G401 (cell line): Measurements from ENCODE around the gene ARL11. TPM values are rescaled to one million over a fixed set of nuclear protein-coding genes. Genes with fewer than 3 reads are reported as not detected.
"Not testable (repeated sequence)": the region's sequence is repeated elsewhere in the genome, so short reads cannot be mapped to it uniquely, and the experiment has no call there.

Experiments
- DNase-seq: peaks from one replicate; pipeline ENCODE4 v3.0.0-alpha.2; 2015; ENCODE audit warnings: low spot score
- in situ Hi-C: cut with HindIII; loops from 2 replicates; pipeline ENCODE4 v1.10.0; 2016; ENCODE audit warnings: low sequenced_read_pairs, mixed read lengths
- total RNA-seq: library from RNA; depleted of rRNA; stranded (reverse); fragments of >200 nt; shearing (Covaris generic); gene quantifications from 2 replicates; pipeline ENCODE4 v1.2.3, GENCODE V29; 2014

The ARL11 gene
- total RNA-seq, 1 experiment from 2014 or later: not detected

DNA sequence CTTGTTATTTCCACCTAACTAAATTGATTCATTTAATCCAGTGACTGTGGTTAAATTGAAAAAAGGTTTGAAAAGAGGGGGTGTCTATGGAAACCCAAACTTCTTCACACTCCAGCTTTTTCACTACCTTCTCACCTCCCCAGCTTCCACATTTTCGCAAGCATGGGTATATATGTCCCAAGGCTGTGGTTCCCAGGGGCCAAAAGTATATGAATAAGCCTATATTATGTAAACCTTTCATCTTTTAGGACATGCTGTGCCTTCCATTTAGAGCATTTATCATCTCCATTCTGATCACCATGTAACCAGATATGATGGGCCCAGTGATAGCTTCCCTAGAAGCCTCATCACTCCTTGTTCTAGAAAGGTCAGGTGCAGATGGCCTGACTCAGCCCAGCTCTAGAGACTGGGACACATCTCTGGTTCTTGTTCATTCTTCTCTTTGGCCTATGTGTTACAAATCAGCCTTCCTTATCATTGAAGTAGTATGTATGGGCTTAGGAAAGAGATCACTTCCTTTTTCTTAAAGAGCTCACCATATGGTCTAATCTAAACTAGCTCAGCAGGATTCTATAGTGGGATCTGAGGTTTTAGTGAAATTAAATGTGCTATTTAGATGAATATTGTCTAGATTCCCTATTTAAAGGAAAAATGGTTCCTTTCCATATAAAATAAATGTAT is 19.5 kb upstream of the ARL11 start:
- DNase-seq: no peak
- in situ Hi-C loops: loop anchor here (25.0 kb wide), 1 partner anchor 321 kb away; no protein-coding TSS in a partner anchor

DNA sequence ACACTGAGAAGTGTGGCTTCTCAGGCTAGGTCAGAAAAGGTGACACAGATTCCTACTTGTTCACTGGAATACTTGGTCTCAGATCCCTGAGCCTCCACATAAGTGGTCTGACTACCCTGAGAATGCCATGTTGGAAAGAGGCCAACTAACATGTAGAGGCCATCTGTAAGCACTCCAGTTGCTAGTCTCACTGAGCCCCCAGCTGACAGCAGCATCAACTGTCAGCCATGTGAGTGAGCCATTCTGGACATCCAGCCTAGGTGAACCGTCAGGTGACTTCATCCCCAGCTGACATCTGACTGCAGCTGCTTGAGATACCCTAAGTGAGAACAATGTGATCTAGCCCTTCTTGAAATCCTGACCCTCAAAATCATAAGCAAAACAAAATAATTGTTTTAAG is 18.1 kb upstream of the ARL11 start:
- DNase-seq: no peak
- in situ Hi-C loops: loop anchor here (25.0 kb wide), 1 partner anchor 323 kb away; no protein-coding TSS in a partner anchor

DNA sequence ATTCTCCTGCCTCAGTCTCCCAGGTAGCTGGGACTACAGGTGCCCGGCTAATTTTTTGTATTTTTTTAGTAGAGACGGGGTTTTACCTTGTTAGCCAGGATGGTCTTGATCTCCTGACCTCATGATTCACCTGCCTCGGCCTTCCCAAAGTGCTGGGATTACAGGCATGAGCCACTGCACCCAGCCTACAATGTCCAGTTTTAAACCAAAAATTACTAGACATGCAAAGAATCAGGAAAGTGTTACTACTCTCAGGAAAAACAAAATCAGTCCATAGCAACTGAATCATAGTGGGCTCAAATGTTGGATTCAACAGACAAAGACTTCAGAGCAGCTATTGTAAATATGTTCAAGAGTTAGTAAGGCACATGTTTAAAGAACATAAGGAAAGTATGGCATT is 16.3 kb upstream of the ARL11 start:
- in situ Hi-C loops: loop anchor here (25.0 kb wide), 1 partner anchor 325 kb away; no protein-coding TSS in a partner anchor
- DNase-seq: not testable (repeated sequence)

DNA sequence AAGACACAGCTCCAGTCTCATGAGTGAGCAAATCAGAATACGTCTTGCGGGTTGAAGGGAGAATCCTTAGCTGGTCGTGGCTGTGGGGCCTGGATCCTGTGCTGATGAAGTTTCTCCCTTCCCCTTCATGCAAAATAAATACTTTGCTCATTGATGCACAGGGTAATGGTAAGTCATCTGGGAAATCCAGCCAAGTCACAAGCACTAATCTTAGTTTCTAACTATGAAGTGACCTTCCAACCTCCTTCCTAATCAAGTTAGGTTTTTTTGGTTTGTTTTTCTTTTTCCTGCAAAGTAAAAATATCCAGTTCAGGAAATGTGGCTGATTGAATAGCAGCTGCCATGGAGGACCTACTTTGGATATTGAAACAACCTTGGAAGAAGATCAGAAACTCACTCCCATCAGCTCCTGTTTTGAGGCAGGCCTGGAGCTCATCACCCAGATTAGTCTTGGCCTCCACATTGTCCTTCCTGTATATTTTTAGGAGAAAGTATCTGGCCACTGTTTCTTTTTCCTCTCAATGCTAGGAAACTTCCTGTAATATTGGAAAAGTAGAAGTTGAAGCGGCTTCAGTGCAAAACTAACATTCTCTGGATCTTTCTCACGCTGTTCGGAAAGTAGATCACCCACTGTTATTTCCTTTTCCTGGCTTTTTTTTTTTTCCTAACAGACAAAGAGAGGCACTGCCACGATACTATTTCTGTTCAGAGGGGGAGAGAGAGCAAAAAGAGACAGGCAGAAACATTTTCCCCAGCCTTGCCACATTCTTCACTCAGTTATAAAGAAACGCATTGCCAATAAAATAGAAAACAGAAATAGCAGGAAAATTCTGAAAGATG is 12.3 kb upstream of the ARL11 start:
- DNase-seq: no peak
- in situ Hi-C loops: loop anchor here (25.0 kb wide), 1 partner anchor 329 kb away; no protein-coding TSS in a partner anchor

DNA sequence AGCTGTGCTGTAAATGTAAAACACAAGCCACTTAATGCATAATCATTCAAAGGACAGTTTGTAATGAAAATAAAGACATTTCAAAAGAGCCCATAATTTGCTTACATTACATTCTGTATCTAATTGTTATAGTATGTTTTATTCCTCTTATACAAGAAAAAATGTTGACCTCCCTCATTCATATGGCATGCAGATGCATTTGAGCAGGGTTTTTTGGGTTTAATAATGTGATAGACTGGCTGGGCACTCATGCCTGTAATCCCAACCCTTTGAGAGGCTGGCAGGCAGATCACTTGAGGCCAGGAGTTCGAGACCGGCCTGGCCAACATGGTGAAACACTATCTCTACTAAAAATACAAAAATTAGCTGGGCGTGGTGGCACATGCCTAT is 11.6 kb upstream of the ARL11 start:
- no peak for DNase-seq
- in situ Hi-C loops: loop anchor here (25.0 kb wide), 1 partner anchor 329 kb away; no protein-coding TSS in a partner anchor

DNA sequence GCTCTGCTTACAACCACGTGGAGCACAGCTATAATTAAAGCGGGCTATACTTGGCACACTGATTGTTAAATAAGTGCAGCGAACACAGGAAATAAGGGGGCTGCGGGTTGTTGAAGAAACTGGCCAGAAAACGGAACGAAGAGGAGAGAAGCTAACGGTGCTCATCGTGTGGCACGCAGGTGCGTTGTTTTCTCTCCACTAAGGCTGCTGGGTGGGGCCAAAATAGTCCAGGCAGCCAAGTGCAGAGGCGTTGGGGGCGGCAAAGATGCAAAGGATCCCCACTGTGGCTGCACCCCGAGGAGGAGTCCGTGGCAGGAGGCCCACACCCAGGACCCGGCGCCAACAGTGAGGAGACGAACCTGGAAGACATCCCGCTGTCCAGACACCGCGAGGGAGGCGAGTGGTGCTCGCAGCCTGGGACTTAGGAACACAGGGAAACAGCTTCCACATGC is 8.1 kb upstream of the ARL11 start:
- in situ Hi-C loops: loop anchor here (25.0 kb wide), 1 partner anchor 333 kb away; no protein-coding TSS in a partner anchor
- peak; percentile 19 for DNase-seq

DNA sequence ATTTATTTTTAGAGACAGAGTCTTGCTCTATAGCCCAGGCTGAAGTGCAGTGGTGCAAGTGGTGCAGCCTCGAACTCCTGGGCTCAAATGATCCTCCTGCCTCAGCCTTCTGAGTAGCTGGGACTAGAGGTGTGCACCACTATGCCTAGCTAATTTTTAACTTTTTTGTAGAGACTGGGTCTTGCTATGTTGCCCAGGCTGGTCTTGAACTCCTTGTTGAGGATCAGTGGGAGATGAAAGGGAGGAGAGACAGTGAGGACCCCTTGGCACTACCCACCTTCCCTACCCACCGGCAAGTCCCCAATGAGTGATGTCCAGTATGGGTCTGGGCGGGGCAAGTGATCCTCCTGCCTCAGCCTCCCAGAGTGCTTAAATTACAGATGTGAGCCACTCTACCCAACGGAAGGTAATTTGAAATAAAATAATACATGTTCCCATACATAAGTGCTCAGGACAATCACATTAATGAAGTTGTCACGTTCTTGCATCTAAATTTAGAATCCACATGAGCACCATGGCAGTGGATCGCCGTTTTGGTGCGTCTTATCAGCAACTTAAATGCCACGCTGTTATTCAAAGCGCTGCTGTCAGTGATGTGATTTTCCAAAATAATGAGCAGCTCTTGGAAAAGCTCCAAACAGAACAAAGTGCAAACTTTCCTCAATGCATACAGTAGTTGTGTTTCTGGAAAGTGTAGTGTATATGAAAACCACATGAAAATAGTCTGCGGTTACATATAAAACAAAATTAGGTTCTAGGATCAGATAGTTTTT is 5.9 kb upstream of the ARL11 start:
- no peak for DNase-seq
- in situ Hi-C loops: loop anchor here (25.0 kb wide), 1 partner anchor 335 kb away; no protein-coding TSS in a partner anchor

DNA sequence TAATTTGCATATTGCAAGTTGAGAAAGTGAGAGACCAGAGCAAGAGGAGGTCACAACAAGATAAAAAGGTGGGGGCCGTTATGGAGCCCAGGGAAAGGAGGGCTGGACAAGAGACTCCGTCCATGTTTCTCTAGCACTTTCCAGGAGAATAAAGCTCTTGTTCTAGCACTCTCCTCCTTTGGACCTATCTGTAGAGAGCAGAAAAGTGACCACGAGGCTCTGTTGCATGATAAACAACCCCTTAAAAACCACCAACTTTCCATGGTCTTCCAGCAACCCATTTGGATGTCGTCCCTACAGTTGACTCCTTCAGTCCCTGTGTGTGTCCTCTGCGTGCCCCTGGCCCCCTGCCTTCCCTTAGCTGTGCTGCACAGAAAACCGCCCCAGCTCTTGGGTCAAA is 4.1 kb upstream of the ARL11 start:
- no peak for DNase-seq
- in situ Hi-C loops: loop anchor here (25.0 kb wide), 1 partner anchor 337 kb away; no protein-coding TSS in a partner anchor

DNA sequence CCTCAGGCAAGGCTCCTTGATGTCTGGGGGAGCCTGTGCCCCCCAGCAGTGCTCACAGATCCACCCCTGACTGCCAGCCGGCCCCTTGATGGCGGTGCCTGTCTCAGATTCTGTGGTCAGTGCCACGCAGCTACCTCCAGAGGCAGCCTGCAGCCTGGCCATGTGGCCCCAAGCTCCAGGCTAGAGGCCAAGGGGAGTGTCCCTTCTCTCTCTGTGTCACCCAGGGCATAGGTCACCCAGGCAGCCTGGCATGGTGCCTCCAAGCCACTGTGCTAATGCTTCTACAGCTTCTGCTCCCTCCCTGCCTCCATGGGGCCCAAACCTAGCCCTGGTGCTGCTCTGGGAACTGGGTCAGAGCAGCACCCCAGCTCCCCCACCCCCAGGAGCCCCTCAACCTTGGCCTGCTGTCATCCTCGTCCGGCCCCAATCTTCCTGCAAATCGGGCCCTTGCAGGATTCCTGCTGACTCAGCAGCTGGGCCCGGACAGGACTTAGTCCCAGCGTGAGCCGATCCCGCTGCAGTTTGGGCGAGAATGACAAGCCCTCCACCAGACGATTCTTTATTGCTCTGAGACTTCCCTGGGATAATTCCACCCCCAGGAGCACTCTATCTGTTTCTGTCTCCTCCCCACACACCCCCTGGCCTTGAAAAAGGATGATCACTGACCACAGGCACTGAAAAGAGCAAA is 2.8 kb upstream of the ARL11 start:
- DNase-seq: no peak
- in situ Hi-C loops: no loop called here

DNA sequence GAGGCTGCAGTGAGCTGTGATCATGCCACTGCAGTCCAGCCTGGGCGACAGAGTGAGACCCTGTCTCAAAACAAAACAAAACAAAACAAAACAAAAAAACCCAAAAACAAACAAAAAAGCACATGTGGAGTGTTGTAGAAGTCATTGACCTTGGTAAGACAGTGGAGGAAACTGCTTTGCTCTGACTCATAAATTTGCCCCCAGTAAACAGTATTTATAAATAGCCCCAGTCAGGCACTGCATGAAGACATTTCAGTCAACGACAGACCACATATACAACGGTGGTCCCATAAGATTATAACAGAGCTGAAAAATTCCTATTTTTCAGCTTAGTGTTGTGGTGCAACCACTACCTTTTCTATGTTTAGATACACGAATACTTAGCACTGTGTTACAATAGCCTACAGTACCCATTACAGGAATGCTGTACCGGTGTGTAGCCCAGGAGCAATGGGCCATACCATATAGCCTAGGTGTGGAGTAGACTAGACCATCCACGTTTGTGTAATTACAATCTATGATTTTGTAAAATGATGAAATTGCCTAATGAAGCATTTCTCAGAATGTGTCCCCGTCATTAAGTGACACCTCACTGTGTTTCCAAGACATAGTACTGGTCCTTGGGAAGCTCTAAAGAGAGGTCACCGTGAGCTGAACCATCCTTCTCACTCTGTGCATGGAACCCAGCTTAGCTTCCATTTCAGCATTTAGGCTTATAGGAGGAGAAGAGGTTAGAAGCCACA is 1.1 kb downstream of the ARL11 start:
- in situ Hi-C loops: no loop called here
- DNase-seq: no peak

DNA sequence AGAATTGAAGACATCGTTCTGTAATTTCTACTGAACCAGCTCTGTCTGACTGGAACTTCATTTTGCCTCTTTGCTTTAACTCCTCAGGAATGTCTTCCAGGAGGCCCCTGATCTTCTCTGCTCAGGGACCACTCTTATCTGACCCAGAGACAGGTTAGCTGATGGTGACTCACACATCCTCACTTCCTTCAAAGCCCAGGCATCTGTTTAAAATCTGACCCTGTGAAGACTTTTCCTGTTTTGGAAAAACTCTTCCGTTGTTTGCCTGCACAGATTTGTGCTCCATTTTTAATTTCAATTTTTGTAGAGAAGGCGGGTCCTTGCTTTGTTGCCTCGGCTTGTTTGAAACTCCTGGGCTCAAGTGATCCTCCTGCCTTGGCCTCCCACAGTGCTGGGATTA is 1.6 kb downstream of the ARL11 start:
- no peak for DNase-seq
- in situ Hi-C loops: no loop called here

DNA sequence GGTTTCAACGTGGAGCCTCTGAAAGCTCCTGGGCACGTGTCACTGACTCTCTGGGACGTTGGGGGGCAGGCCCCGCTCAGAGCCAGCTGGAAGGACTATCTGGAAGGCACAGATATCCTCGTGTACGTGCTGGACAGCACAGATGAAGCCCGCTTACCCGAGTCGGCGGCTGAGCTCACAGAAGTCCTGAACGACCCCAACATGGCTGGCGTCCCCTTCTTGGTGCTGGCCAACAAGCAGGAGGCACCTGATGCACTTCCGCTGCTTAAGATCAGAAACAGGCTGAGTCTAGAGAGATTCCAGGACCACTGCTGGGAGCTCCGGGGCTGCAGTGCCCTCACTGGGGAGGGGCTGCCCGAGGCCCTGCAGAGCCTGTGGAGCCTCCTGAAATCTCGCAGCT is 2.3 kb downstream of the ARL11 start:
- in situ Hi-C loops: no loop called here
- no peak for DNase-seq

DNA sequence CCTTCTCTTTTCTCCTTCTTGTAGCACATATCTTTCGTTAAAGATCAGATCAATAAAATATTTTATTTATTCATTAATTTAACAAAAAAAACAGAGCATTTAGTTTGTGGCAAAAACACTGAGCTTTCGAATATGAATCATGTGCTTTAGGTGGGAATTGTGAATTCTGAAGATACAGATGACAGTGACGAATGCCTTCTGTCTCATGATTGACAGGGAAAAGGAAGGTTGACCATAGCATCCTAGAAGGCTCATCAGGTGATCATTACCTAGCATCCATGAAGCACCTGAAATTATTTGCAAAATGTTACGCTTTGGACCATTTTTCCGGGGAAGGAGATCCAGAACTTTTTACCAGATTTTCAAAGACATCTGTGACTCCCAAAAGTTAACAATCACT is 3.8 kb downstream of the ARL11 start:
- DNase-seq: no peak
- in situ Hi-C loops: no loop called here

DNA sequence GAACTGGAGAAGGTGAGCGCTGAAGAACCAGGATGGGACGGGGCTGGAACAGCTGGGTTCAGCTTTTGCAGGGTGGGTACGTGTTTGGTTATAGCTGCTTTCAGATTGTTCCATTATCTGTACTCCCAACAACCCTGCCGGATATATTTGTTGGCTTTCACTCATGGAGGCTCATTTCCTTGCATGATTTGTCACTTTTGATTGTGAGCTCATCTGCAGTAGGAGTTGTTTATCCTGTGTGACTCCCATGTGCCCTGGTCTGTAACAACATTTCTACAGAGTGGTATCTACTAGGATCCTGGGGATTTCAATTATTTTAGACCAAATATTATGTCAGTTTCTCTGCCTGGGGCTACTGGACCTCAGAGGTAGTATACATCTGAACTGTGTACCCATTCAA is 5.4 kb downstream of the ARL11 start:
- in situ Hi-C loops: no loop called here
- no peak for DNase-seq

DNA sequence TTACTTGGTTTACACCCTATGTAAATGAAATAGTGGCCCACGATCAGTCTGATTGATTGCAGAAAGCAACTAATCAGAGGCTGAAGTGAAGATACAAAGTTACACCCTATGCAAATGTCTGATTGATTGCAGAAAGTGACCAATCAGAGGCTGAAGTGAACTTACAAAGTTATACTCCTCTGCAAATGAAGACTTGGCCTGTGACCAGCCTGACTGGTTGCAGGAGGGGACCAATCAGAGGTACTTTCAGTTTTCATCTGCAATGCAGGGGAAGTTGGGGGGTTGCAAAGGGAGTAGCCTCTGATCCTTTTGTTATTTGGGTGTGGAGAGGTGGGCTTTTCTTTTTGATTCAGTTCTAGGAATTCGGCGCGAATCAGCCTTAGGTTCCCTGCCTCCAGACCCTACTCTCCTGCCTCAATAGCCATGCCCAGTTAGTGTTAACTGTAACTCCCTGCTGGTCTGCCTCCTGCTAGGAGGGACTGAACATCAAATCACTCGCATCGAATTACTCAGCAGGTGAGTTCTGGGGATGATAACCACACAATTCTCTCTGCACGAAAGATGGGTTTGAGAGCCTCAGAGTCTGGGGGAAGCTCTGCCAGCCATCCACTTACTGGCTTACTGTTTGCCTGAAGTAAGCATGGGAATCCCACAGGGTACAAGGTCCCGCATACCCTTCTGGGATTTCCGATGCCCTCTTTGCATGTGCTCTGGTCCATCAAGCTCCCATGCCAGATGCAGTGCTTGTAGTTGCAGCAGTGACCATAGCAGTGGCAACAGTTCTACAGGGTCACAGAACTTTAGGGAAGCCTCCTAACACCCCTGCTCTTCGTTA is 7.5 kb downstream of the ARL11 start:
- no peak for DNase-seq

DNA sequence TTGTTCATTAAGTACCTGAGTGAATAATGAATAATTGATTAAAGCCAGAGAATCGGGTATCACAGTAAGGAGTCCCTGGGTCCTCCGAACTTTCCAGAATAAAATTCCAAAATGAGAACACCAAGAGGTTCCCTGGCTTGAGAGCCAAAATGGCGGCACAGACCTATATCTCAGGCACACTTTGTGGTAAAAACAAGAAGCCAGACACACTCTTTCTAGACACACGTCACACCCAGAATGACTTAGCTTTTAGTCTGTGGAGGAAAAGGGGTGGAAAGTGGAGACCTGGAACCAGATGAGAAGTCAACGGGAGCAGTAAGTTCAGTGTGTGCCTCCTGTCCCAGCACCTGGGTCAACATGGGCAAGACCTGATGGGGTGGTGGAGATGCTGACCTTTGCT is 8.4 kb downstream of the ARL11 start:
- in situ Hi-C loops: no loop called here
- DNase-seq: no peak

More for the DNA sequence above, 7.5 kb downstream of the ARL11 start:
- in situ Hi-C loops: no loop called here

DNA sequence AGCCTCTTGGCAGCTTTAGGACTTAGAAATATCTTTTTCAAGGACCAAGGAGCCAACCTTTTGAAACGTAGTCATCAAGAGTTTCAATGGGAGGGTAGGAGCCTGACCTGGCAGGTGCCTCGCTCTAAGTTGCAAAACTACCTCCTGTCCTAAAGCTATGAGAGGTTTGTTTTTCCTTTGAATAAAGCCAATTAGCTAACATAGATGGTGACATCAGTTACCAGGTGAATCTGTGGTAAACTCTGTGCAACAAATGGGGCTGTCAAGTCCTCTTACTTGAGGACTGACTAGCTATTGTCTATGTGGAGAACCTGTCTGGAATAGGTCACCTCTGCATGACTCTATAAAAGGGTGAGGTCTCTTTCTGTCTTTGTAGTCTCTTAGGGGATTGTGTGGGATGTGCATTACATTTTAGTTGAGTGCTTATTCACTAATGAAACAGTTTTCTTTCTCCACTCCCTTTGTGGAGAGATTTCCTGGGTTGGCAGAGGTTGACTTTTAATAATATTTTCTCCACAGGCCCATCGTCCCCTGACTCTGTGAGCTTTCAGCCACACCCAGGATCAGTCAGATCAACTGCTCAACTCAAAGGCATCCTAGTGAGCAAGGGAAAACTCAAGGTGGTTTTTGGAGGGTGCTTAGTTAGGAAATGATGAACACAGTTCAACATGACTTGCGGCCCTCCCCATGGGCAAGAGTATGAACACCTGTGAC is 9.9 kb downstream of the ARL11 start:
- no peak for DNase-seq
- in situ Hi-C loops: no loop called here
